Measurements from ENCODE around the gene VN1R5. TPM values are rescaled to one million over a fixed set of nuclear protein-coding genes. Genes with fewer than 3 reads are reported as not detected.

The VN1R5 gene
- total and polyA plus RNA-seq, 2 of the 4 experiments (the other 2 are of a cell fraction) = not detected

GRCh38 chr1:247304031-247304430 lies 48.2 kb downstream of the VN1R5 start:
- Histone ChIP-seq H3K9me3 (ENCODE audit: control insufficient read depth, insufficient read depth, low read length) (no peaks in the 10 kb centered on the region), H3K4me1 (ENCODE audit: control insufficient read depth, insufficient read depth, low read length) (no peaks in the 10 kb centered on the region), H2BK20ac (ENCODE audit: low read depth, low read length) (no peak overlapping the region), H3K9me1 (ENCODE audit: insufficient read depth, low read length) (0 out of 2 replicates have a peak, but pooled peaks cover 3% of the 10 kb centered on the region), H3K56ac (ENCODE audit: extremely low read depth, insufficient read depth, low read length) (no peak overlapping the region), H3K27ac (ENCODE audit: insufficient read depth, low read length) (no peak overlapping the region), H3K18ac (ENCODE audit: low read depth, low read length) (no peak overlapping the region), H3K4me2 (ENCODE audit: low read depth, low read length) (no peak overlapping the region), H4K20me1 (ENCODE audit: insufficient read depth, low read length) (no peaks in the 10 kb centered on the region), H3K27me3 (ENCODE audit: control insufficient read depth, insufficient read depth, low read length) (no peaks in the 10 kb centered on the region), H4K5ac (ENCODE audit: low read depth, low read length) (no peak overlapping the region), H2BK15ac (ENCODE audit: low read depth, low read length) (no peak overlapping the region), H4K91ac (ENCODE audit: insufficient read depth, low read depth, low read length) (no peak overlapping the region), H3K14ac (replicated peaks; ENCODE audit: low read depth, low read length) (no peak overlapping the region), H2BK120ac (ENCODE audit: low read depth, low read length) (no peak overlapping the region), H3K4ac (ENCODE audit: low read depth, low read length) (no peak overlapping the region), H2AFZ (replicated peaks; ENCODE audit: low read length, poor library complexity) (no peak overlapping the region), H2AK9ac (replicated peaks; ENCODE audit: low read depth, low read length, poor library complexity) (no peak overlapping the region), H3K36me3 (ENCODE audit: control insufficient read depth, insufficient read depth, low read length) (peaks cover 79% of the 10 kb centered on the region), H2AK5ac (ENCODE audit: low read depth, low read length) (no peak overlapping the region), H3K79me1 (ENCODE audit: low read depth in 1 of 2, low read length in 2 of 2) (no peaks in the 10 kb centered on the region), H3K9ac (ENCODE audit: low read depth, low read length) (no peak overlapping the region), H2BK5ac (ENCODE audit: low read depth, low read length, poor library complexity, severe bottlenecking) (no peak overlapping the region), H3K4me3 (ENCODE audit: insufficient read depth, low read depth, low read length) (no peak overlapping the region), H4K8ac (ENCODE audit: low read depth in 2 of 2, low read length in 2 of 2) (no peak overlapping the region), H3K23ac (ENCODE audit: low read depth, low read length) (no peak overlapping the region)
- TF ChIP-seq USF2 (IDR thresholded peaks at IDR 0.05; ENCODE audit: low read depth, low read length) = no peak
- no peak for TF ChIP-seq MAFK (IDR thresholded peaks at IDR 0.05; ENCODE audit: low read depth, low read length)
- in situ Hi-C loops (cut with MboI; ENCODE audit: low sequenced_read_pairs) = no loop called here
- no TSS peak for BruUV-seq (replicated peaks)
- dilution Hi-C loops (cut with HindIII; ENCODE audit: low sequenced_read_pairs, unreplicated experiment) = no loop called here
- intact Hi-C loops (cut with micrococcal nuclease) = no loop called here
- ChIA-PET POLR2A (ENCODE audit: unreplicated experiment) (no interaction called here), CTCF (no interaction called here)
- no CpG with 5 or more reads among the region's 2 CpGs for WGBS, 2 experiments (ENCODE audit: extremely low coverage in 2 of 2, insufficient read length in 1 of 2)
- ATAC-seq (ENCODE audit: low read depth) (no peak), DNase-seq (no peak)

Small RNAs within 50 kb of the gene (microRNA-seq; reads per million reads assigned to microRNA genes)
- gene RF00019 (ENCODE audit: insufficient read depth, insufficient read length) = not detected

Small RNAs within 50 kb of the gene (small RNA-seq; reads per million reads assigned to genes)
- 0 reads per million in 5 experiments for gene RF00019

Other genes starting within 250 kb of the VN1R5 start
- 0.54 and 1.1 TPM in 2 replicates for gene ZNF695, start 248.0 kb upstream of the VN1R5 start, total RNA-seq (2012; rRNA removed)
- gene ZNF695, start 248.0 kb upstream of the VN1R5 start, polyA plus RNA-seq (2012; rRNA removed) = 0.46 and 0.75 TPM in 2 replicates
- 4.5 and 5.6 TPM in 2 replicates for gene ZNF670, start 177.3 kb upstream of the VN1R5 start, total RNA-seq (2012; rRNA removed)
- 1.2 and 1.8 TPM in 2 replicates for gene ZNF670, start 177.3 kb upstream of the VN1R5 start, polyA plus RNA-seq (2012; rRNA removed)
- 10.8 and 14.2 TPM in 2 replicates for gene ZNF669, start 151.7 kb upstream of the VN1R5 start, total RNA-seq (2012; rRNA removed)
- gene ZNF669, start 151.7 kb upstream of the VN1R5 start, polyA plus RNA-seq (2012; rRNA removed) = 3.4 and 3.8 TPM in 2 replicates
- 77.8 and 89.3 TPM in 2 replicates for gene ZNF124, start 84.1 kb upstream of the VN1R5 start, total RNA-seq (2012; rRNA removed)
- 3.0 and 3.2 TPM in 2 replicates for gene ZNF124, start 84.1 kb upstream of the VN1R5 start, polyA plus RNA-seq (2012; rRNA removed)
- 8.9 and 11.7 TPM in 2 replicates for gene ZNF496, start 75.8 kb downstream of the VN1R5 start, total RNA-seq (2012; rRNA removed)
- gene ZNF496, start 75.8 kb downstream of the VN1R5 start, polyA plus RNA-seq (2012; rRNA removed) = 16.2 and 17.1 TPM in 2 replicates
- 0.18 TPM in 1 of 2 replicates, not detected in the other for gene NLRP3, start 160.1 kb downstream of the VN1R5 start, total RNA-seq (2012; rRNA removed)
- 0.03 TPM in 1 of 2 replicates, not detected in the other for gene NLRP3, start 160.1 kb downstream of the VN1R5 start, polyA plus RNA-seq (2012; rRNA removed)
- gene OR2B11, start 202.0 kb downstream of the VN1R5 start, total RNA-seq (2012; rRNA removed) = not detected in 2 replicates
- not detected in 2 replicates for gene OR2B11, start 202.0 kb downstream of the VN1R5 start, polyA plus RNA-seq (2012; rRNA removed)